HG03457 (cell line): ENCODE measurements around the gene RETSAT.
"Not testable (repeated sequence)": the region's sequence is repeated elsewhere in the genome, so short reads cannot be mapped to it uniquely, and the experiment has no call there.

Experiments
- ATAC-seq: cut with Tn5 transposase; IDR thresholded peaks from one replicate; pipeline ENCODE4 v1.9.1; 2021; ENCODE audit warnings: moderate number of reproducible peaks; ENCODE audit not compliant: unreplicated experiment

Gene RETSAT

GRCh38 chr2:85354286-85355072 is at the start of gene RETSAT, which contains the start of gene ELMOD3:
Gene RETSAT, minus strand, starts transcription at chr2:85354528. Its CDS starts 21 bp downstream, at chr2:85354507.
Gene ELMOD3, plus strand, starts transcription at chr2:85354769. Its CDS starts 2,430 bp downstream, at chr2:85357199.
- ATAC-seq: peak; percentile 92

GRCh38 chr2:85401844-85402243 is 47.5 kb upstream of the RETSAT start:
- no peak for ATAC-seq

GRCh38 chr2:85401464-85401805 is 47.1 kb upstream of the RETSAT start:
- no peak for ATAC-seq

GRCh38 chr2:85400541-85401463 is 46.5 kb upstream of the RETSAT start:
- no peak for ATAC-seq

DNA sequence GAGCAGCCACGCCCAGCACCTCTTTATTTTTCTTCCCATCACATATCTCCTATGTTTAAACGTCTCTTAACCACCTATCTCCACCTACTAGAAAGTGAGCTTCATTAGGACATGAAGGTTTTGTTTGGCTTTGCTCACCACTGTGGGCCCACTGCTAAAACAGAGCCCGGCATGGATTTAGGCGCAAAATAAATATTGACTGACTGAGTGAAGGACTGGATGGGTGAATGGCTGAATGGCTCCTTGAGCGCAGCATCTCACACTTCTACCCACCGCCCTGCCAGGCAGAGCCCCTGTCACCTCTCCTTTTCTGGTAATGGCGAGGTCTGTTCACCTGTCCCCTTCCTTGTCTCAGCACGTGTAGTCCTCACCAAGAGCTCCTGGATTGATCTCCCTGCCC is 45.7 kb upstream of the RETSAT start:
- ATAC-seq: no peak

GRCh38 chr2:85399183-85399455 is 44.8 kb upstream of the RETSAT start:
- ATAC-seq: no peak

- ATAC-seq: no peak
These were observed 44.3 kb upstream of the RETSAT start for GRCh38 chr2:85398426-85399182.

- no peak for ATAC-seq
These were observed 43.6 kb upstream of the RETSAT start for GRCh38 chr2:85397925-85398331.

GRCh38 chr2:85396531-85397470 is 42.5 kb upstream of the RETSAT start:
- ATAC-seq: no peak

GRCh38 chr2:85395912-85396475 is 41.7 kb upstream of the RETSAT start:
- no peak for ATAC-seq

GRCh38 chr2:85394976-85395375 is 40.6 kb upstream of the RETSAT start:
- no peak for ATAC-seq

DNA sequence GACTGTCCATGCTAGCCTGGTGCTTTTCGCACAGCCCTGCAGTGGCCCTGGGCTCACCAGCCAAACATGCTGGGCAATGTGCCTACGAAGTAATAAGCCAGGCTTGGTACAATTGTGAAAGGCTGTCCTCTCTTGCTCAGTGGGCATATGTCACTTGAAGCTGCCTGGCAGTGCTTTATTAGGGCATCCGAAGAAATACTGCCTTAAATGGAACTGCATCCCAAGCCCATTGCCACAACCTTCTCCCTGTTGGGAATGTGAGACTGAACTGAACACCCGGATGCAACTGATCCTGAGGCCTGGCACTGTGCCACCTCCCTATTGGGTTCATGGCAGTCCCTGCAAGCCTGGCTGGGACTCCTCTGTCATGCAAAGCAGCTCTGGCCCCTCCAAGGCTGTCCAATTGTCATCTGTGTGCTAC is 39.9 kb upstream of the RETSAT start:
- no peak for ATAC-seq

DNA sequence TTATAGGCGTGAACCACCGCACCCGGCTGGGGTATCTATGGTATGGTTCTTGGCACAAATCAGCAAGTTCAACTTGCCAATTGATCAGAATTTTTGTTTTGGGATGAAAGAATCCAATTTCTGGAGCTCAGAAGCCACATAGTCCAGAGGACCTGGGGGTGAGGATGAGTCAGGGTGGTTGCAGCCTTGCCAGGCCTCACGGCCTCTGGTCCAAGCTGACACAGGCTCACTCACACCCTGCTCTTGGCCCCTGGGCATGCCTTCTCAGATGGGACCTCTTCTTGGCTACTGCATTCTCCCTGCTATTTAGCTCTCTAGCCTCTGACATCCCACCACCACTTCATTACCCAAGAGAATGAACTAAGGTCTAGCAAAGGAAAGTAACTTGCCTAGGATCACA is 39.5 kb upstream of the RETSAT start:
- no peak for ATAC-seq

DNA sequence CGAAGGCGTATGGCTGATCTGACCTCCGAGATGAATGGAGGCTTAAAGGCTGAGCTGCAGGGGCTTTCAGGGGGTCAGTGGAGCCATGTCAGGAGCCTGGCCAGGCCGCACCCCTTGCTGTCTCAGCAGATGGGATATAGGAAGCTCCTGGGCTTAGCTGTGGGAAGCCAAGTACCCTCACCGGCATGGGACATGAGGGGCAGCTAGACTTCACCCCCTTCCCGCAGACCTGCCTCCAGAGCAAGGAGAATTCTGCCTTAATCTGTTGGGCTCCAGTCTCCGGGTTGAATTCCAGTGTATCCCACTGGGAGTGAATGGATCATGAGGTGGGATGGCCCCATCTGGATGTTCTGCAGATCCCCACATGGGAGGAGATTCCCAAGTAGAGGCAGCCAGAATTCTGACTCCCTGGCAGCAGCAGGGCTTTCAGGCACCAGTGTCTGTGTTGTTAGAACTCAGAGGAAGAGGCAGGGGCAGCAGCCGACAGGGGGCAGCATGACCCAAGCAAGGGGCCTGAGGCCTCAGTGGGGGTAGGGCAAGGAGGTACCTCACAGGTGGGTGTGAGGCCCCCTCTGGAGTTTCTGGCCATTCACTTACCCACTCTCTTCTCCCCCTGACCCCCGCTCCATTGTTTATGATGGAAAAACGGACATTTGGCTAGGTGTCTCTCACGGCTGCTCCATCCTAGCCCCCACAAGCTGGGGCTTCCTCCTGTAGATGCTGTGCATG is 36.8 kb upstream of the RETSAT start:
- no peak for ATAC-seq

DNA sequence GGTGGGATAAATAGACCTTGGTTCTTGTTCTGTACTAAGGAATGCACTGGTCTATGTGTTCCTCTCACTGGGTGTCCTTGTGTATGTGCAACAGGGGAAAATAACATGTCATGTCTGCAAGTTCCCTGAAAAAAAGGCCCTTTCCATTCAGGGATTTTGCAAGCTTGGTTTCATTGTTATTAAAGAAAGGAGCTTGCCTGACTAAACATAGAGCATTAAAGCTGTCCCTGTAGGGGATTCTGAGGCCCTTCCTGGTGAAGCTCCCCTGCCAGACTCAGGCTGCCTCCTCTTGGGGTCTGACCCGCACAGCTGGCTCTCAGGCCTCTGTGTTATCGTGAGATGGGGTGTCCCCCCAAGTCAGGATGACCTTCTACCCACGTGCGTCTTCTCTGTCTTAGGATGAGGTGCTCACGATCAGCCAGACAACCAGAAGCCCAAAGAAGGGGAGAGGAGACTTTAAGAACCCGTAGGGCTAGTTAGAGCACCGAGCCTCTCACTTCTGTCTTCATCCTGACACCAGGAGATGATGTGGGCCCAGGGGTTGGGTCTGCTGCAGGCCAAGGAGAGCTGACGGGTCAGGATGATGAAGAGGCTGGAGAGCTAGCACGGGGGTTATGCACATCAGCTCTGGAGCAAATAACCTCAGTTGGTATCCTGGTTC is 34.7 kb upstream of the RETSAT start:
- ATAC-seq: no peak

- no peak for ATAC-seq
These were observed 33.4 kb upstream of the RETSAT start for GRCh38 chr2:85387754-85388153.

- no peak for ATAC-seq
These were observed 31.4 kb upstream of the RETSAT start for GRCh38 chr2:85385746-85386145.

DNA sequence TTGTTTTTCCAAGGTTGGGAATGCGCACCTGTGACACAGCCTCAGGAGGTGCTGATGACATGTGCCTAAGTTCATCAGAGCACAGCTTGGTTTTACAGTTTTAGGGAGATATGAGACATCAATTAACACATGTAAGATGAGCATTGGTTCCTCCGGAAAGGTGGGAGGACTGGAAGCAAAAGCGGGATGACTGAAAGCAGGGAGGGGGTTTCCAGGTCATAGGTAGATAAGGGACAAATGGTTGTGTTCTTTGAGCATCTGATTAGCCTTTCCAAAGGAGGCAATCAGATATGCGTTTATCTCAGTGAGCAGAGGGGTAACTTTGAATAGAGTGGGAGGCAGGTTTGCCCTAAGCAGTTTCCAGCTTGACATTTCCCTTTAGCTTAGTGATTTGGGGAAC is 29.5 kb upstream of the RETSAT start:
- ATAC-seq: no peak

DNA sequence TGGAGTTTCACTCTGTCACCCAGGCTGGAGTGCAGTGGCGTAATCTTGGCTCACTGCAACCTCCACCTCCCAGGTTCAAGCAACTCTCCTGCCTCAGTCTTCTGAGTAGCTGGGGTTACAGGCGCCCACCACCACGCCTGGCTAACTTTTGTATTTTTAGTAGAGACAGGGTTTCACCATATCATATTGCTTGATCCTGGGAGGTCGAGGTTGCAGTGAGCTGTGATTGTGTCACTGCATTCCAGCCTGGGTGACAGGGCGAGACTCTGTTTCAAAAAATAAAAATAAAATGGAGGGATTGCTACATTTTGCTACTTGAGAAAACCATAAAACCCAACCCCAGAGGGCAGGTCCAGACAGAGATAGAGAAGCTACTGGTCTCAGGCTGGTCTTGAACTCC is 28.8 kb upstream of the RETSAT start:
- ATAC-seq: not testable (repeated sequence)
